ENCODE results near the gene SGMS2.

The SGMS2 gene

DNA sequence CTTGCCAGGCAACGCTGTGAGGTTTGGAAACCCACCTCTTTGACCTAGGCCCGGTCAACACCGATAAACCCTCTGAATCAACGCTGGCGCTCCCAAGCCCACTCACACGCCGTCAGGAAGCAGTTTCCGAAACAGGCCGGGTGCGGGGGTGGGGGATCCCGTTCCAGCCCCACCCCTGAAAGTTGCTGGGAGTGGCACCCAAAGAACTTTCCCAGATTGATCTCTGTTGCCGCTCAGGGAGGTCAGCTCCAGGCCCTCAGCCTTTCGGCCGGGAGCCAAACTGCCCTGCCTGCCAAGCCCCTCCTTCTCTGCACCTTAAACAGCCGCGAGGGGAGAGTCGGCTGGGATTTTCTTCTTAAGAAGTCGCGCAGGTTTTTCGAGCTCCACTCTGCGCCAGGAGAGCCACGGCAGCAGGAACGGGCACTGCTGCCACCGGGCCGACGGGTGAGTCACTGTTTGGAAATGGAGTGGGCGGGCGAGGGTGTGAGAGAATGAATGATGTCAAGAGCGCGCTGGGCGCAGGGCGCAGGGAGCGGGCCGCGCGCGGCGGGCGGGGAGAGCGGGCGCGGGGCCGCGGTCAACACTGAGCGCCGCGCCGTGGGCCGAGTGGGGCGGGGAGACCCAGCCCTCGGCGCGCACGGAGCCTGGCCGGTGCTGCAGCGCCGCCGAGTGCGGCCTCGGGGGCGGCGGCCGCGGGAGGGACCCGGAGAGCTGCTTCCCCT lies at the start of gene SGMS2:
SGMS2 (plus strand) TSS at position 583 of the 722 bp plus-strand sequence. CDS start 70,622 bp downstream, outside the sequence.
- no peak for DNase-seq

GRCh38 chr4:107777890-107778289 lies 46.8 kb upstream of the SGMS2 start:
- DNase-seq, result no peak

DNA sequence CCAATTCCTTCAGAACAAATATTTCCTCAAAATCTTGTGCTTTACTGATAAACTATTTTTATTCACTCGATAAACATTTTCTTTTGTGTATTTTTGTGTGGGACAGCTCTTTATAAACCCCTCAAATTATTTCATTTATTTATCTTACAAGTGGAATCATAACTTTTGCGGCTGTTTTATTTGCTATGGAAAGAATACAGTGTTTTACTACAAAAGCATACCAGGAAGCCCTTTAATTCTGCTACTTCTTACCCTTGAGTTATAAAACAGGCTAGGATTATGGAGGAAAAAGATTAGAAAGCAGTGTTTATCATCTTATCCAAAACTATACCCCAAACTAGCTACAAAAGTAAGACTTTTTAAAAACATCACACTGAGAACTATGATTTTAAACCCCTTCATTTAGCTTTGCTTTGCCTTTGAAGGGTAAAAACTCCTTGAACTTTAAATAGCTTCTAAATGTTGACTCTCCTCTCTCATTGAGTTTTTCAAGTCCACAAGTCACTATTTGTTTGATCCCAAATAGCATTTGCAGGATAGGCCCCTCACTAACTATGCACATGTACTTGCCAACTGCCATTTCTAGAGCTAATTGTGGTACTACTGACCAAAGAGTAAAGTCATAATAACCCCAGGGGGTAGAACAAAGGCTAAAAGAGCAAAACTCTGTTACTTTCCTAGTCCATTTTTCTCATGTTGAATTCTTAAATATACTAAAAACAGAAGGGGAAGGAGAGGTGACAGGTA lies 45.8 kb upstream of the SGMS2 start:
- no peak for DNase-seq

- DNase-seq, result no peak
Observed at GRCh38 chr4:107780665-107781064, 44.1 kb upstream of the SGMS2 start.

GRCh38 chr4:107791902-107792301 lies 32.8 kb upstream of the SGMS2 start:
- DNase-seq, result no peak

- no peak for DNase-seq
Observed at GRCh38 chr4:107792711-107793110, 32.0 kb upstream of the SGMS2 start.

GRCh38 chr4:107793996-107794395 lies 30.7 kb upstream of the SGMS2 start:
- DNase-seq, result no peak

GRCh38 chr4:107799669-107800450 lies 24.9 kb upstream of the SGMS2 start:
- DNase-seq, result no peak

- DNase-seq, result no peak
Observed at GRCh38 chr4:107800706-107801105, 24.0 kb upstream of the SGMS2 start.

DNA sequence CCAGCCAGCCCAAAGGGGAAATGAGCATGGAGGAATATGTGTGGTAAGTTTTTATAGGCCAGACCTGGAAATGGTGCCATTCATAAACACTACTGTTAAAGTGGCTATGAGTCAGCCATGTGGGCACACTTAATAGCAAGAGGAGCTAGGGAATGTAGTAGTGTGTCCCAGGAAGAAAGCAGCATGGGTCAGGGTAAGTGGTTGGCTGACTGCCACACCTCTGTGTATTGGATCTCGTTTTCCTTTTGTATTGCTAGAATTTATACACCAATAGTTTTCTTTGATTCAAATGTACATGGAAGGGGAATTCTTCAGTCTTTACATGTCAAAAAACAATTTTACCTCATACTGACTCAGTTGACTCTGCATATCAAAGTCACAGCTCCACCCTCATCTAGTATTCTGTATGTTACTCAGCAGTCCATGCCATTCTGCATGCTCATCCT lies 22.9 kb upstream of the SGMS2 start:
- no peak for DNase-seq

DNA sequence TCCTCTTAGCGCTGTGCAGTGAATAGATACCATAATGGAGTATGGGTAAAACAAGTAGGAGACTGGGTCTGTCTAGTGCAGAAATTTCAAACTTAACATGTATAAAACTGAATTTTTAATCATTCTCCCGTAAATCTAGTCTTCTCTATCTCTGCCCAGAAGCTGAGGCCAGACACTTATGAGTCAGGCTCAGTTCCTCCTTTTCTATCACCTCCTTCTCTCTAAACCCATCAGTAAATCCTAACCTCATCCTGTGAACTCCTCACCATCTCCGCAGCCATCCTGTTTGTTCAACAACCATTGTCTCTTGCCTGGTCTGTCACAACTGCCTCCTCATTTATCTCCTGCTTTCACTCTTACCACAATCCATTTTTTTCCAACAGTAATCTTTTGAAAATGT lies 19.8 kb upstream of the SGMS2 start:
- DNase-seq, result no peak

DNA sequence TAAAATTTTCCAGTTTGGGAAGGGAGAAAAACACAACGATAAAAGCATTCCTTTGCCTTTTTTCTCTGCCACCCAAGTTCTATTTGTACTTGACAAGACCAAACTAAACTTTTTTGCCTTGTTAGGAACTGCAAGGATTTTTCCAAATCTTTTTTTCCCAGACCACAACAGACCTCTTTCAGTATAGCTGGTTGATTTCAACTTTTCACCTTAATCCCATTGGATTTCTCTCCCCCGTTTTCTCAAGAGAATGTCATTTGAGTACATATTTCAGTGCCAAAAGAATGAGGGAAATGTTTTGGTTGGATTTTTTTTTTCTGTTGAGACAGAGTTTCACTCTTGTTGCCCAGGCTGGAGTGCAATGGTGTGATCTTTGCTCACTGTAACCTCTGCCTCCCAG lies 18.5 kb upstream of the SGMS2 start:
- DNase-seq, result no peak

- DNase-seq, result no peak
Observed at GRCh38 chr4:107808572-107808971, 16.2 kb upstream of the SGMS2 start.

DNA sequence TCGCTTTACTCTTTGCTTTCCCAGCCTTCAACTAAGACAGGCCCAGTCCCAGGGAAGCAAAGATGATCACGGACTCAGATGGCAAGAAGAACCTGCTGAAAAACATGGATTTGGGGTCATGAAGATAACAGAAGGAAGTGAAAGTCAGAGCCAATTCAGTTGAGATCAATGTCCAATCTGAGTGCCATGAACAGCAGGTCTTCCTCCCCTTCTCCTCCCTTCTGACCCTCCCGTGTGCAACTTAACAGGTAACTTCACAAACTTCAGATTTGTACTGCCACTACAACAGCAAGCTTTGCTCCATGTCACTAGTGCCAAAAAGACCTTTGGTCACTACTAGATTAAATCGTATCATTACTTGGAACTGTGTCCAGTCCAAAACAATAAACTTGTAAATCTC lies 15.5 kb upstream of the SGMS2 start:
- no peak for DNase-seq

DNA sequence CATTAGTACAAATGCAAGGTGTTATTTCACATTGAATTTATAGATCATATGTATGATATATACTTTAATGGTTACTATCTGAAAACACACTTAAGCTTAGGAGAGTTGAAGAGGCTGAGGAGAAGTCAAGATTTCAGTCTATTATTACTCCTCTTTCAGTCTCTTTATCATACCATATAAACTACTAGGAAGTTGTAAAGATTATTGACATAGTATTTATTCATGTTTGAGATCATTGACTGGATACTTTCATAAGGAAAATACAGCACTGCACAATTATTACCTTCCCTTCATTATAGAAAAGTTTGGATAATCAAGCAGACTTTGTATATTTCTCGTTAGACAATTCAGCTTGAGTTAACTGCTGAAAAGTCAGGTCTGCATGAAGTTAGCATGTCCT lies 10.0 kb upstream of the SGMS2 start:
- no peak for DNase-seq

DNA sequence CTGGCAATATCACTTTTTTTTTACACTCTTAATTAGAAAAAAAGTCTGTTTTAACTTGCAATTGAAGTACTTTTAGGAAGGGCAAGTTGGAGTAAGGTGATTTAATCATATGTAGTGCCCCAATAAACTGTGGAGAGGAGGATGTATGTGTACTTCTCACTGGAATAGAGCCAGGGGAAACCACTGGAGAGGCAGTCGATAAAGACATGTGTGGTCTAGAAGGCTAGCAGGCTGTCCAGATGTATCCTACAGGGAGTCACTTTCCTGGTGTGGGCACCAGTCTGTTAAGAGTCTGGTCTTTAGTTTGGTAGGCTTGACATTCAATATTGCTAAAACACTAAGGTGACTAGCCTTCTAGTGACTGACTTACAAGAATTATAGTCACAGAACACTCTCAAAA lies 9.6 kb upstream of the SGMS2 start:
- no peak for DNase-seq

- no peak for DNase-seq
Observed at GRCh38 chr4:107818301-107818910, 6.3 kb upstream of the SGMS2 start.

DNA sequence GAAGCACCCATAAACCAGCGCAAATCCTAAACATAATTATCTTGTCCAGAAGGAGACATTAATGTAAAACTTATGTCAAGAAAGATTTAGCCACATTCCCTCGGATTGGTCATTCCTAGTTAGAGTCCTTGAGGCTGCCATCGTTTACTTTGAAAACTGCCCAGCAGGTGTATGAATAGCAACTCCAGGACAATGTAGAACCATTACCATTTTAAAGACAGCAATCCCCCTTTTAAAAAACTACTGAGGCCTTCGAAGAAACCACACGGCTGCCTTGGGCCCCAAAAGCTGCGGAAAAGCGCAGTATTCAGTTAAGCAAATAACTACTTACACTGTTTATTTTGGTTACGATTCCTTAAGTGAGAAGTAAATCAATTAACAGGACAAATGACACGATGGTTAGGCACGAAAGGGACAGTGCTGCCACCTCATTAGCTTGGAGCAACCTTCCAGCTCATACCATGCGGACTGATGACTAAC lies 822 bp upstream of the SGMS2 start:
- no peak for DNase-seq

DNA sequence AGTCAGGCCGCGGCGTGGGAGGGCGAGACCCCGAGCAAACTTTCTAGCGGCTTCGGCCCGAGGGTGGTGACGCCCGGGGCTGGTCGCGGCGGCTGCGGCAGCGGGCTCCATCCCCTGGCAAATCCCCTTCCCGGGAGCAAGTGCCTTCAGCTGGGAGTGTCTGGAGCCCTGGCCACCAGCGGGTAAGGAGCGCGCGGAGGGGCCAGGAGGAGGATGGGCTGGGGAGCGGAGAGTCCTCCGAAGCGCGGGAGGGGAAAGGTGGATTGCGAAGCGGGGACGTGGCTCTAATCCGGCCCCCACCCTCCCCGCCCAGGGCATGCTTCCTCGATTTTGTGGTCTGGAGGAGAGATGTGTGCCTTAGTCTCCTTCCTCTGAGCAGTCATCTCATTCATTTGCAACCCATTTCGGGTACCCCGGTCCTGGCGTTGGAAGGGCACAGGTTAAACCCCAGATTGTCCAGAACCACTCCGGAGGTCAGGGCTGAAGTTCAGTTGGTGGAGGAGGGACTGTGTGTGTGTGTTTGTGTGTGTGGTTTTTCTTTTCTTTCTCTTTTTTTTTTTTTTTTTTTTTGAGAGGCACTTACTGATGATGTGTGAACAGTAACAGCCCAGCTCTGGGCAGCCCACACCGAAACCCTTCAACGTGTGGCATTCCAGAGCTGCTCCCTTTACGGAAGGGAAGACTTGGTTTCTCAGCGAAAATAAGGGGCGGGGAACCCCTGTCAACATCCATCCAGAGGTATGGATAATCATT lies 516 bp downstream of the SGMS2 start:
- DNase-seq, result no peak

- no peak for DNase-seq
Observed at GRCh38 chr4:107826421-107826980, 1.8 kb downstream of the SGMS2 start.

GRCh38 chr4:107828315-107829090 lies 3.8 kb downstream of the SGMS2 start:
- DNase-seq, result no peak
